IPS-20b (cell line): Measurements from ENCODE around the gene NKTR.
A peak's percentile ranks its signal among the peaks of the same experiment; 100 is the strongest.
"Not testable (repeated sequence)": the region's sequence is repeated elsewhere in the genome, so short reads cannot be mapped to it uniquely, and the experiment has no call there.

Experiments
- H3K27ac ChIP-seq: one replicate; pipeline ENCODE4 v1.5.1; 2013; ENCODE audit warnings: low read length
- H3K27me3 ChIP-seq: 2 replicates; pipeline ENCODE4 v1.6.1; 2013; ENCODE audit warnings: mild to moderate bottlenecking, low read length, inconsistent platforms; ENCODE audit not compliant: insufficient read depth
- H3K36me3 ChIP-seq: 2 replicates; pipeline ENCODE4 v1.6.1; 2013; ENCODE audit warnings: low read depth, mild to moderate bottlenecking, inconsistent platforms, low read length, moderate library complexity; ENCODE audit not compliant: insufficient read depth
- H3K4me1 ChIP-seq: 2 replicates; pipeline ENCODE4 v1.6.1; 2013; ENCODE audit warnings: mild to moderate bottlenecking, control low read depth, inconsistent platforms, low read length, moderate library complexity; ENCODE audit not compliant: insufficient read depth
- H3K4me3 ChIP-seq: 2 replicates; pipeline ENCODE4 v1.5.1; 2013; ENCODE audit warnings: mild to moderate bottlenecking, low read length, inconsistent platforms
- H3K9ac ChIP-seq: 2 replicates; pipeline ENCODE4 v1.6.1; 2013; ENCODE audit warnings: low read depth, mild to moderate bottlenecking, inconsistent platforms, low read length, moderate library complexity
- H3K9me3 ChIP-seq: 2 replicates; pipeline ENCODE4 v1.6.1; 2013; ENCODE audit warnings: mild to moderate bottlenecking, low read depth, low read length, inconsistent platforms; ENCODE audit not compliant: insufficient read depth

The NKTR gene

DNA sequence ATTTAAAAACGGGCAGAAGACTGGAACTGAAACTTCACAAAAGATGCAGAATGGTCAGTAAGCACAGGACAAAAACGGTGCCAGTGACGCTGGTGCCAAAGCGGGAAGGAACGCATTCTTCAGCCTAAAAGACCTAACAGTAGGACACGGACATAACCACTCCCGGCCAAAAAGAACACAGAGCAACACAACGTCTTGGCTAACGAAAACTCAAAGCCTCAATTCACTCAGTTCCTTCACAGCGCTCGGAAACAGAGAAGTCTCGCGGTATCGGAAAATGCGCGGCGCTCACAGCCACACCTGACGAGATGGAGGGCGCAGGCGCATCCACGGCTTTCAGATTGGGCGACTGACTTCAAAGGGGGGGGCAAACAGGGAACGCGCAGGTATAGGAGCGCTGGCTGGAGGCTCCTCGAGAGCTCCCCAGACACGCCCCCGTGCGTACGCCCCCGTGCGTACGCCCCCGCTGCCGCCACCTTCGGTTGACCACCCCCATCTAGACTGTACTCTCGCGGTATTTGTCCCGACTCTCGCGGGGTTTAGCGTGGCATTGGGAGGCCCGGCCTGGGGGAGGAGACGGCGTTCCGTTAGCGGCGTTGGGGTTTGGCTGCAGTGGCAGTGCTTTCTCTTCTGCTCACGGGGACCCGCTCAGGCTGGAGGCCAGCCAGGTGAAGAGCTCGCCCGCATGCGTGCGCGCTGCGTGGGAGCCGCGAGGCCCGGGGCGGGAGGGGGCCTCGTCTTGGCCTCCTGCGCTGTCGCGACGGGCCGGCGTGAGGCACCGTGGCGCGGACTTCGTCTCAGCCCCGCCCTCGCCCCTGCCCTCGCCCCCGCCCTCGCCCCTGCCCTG is at the start of gene NKTR:
Gene NKTR, plus strand, starts transcription at position 576 of the 847 bp plus-strand sequence. CDS start 321 bp downstream, outside the sequence.
- peak within 1 kb of the TSS; percentile 92 for H3K9ac ChIP-seq
- H3K4me1 ChIP-seq = peaks cover 8% of the 10 kb centered on the region; the same call in 1 of the 2 replicates
- H3K9me3 ChIP-seq = no peaks in the 10 kb centered on the region
- peak within 1 kb of the TSS; percentile 74 for H3K27ac ChIP-seq
- peaks cover 35% of the 10 kb centered on the region for H3K36me3 ChIP-seq
- peak within 1 kb of the TSS; percentile 87 for H3K4me3 ChIP-seq
- no peaks in the 10 kb centered on the region for H3K27me3 ChIP-seq

DNA sequence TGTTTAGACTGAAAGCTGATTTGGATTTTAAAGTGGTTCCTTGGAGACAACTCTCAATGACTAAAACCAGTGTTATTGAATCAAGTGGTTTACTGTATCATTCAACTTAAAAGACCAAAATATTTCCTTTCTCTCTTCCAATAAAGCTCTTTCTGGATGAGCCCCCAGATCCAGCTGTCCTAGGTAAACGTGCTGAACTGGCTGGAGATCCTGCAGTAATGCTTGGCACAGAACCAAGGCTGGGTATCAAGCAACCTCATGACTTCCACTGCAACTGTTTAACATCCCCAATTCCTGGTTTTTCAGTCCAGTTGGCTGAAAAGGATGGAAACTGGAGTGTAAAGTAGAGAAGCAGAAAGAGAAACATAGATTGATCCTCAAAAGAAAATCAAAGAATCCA is 47.7 kb upstream of the NKTR start:
- H3K27me3 ChIP-seq = no peaks in the 10 kb centered on the region
- H3K9ac ChIP-seq = no peak overlapping the region
- H3K27ac ChIP-seq = no peak overlapping the region
- H3K4me3 ChIP-seq = no peak overlapping the region
- H3K36me3 ChIP-seq = peaks cover 83% of the 10 kb centered on the region
- H3K9me3 ChIP-seq = no peaks in the 10 kb centered on the region
- no peaks in the 10 kb centered on the region for H3K4me1 ChIP-seq

DNA sequence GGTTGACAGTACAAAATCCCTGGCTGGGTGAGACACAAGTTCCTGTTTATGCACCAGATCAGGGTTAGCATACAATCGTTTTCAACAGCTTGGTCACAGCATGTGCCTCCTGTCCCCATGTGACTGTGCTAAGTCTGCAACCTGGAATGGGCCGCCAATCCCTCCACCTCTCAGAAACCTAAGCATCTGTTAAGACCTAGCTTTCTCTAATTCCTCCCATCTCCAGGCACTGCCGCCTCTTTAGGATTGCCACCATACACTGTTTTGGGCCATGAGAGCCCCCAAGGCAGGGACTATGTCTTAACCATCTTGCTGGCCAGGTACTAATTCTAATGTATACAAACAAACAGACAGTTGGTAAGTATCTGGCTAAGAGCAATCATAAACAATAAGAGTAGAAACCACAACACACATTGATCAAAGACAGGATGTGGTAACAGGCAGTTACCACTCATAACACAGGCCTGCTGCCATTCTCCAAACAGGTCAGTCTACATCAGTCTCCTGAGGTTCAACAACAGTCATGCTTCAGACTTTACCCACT is 44.3 kb upstream of the NKTR start:
- Histone ChIP-seq H3K27me3 (no peaks in the 10 kb centered on the region), H3K36me3 (peaks cover 90% of the 10 kb centered on the region), H3K4me1 (no peaks in the 10 kb centered on the region), H3K27ac (no peak overlapping the region), H3K4me3 (no peak overlapping the region), H3K9ac (no peak overlapping the region), H3K9me3 (no peaks in the 10 kb centered on the region)

DNA sequence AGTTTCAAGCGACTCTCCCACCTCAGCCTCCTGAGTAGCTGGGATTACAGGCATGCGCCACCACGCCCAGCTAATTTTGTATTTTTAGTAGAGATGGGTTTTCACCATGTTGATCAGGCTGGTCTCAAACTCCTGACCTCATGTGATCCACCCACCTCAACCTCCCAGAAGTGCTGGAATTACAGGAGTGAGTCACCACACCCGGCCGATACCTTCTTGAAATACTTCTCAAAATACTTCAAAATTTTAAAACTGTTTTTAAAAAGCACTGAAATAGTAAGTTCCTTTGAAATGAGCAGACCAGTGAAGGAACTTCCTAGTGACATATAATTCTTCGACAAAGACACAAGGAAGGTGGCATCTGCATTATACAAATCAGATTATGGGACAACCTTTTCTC is 43.7 kb upstream of the NKTR start:
- H3K9me3 ChIP-seq, H3K4me3 ChIP-seq, H3K4me1 ChIP-seq, H3K27me3 ChIP-seq, H3K9ac ChIP-seq, H3K27ac ChIP-seq: not testable (repeated sequence)
- peaks cover 90% of the 10 kb centered on the region for H3K36me3 ChIP-seq

DNA sequence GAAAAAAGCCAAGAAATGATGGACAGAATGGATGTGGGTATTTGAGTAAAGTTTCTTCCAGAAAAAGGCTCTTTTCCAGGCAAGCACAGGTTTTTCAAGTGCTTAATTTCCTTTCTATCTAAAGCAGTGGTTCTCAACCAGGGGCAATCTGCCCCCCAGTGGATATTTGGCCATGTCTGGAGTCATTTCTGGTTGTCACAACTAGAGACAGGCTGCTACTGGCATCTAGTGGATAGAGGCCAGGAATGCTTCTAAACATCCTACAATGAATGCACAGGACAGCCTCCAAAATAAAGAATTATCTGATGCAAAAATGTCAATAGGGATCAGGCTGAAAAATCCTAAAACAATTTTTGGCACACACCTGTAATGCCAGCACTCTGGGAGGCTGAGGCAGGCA is 42.6 kb upstream of the NKTR start:
- Histone ChIP-seq H3K4me3 (no peak overlapping the region), H3K4me1 (no peaks in the 10 kb centered on the region), H3K9ac (no peak overlapping the region), H3K27me3 (no peaks in the 10 kb centered on the region), H3K36me3 (peaks cover 89% of the 10 kb centered on the region), H3K9me3 (no peaks in the 10 kb centered on the region), H3K27ac (no peak overlapping the region)

DNA sequence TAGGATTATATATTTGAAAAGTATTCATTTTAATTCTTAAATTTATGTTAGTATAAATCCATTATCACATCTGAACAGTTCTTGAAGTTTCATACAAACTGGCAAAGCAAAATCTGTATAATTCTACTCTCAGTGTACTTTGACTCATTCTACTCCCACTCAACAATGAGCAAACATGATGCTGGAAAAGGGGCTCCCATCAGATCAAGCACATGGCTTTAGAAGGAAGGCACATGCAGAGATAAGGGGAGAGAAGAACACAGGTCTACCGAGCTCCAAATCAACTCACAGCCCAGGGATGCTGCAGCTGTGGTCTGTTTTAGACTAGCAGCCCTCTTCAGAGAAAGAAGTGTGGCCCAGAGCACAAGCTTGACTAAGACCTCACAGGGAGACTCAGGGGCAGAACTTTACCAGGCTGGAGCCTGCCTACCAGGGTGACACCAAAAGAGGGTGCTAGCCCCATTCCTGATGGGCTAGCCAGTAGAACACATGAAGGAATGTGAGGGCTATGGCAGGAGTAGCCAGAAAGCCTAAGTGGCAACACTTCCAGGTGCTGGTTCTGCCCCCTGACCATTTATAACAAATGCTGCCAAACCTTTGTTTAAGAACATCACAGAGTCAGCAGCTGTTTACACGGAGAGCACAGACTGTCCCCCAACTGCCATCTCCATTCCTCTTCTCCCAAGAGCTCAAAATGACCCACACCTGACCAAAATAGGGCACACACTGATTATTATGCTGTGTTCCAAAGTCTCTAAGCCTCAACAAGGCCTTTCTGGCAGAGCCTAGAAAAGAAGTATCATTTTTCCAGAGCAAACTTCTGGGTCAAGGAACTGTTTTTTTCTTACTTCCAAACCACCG is 38.2 kb upstream of the NKTR start:
- H3K36me3 ChIP-seq = peaks cover 88% of the 10 kb centered on the region
- H3K27me3 ChIP-seq = no peaks in the 10 kb centered on the region
- no peak overlapping the region for H3K27ac ChIP-seq

DNA sequence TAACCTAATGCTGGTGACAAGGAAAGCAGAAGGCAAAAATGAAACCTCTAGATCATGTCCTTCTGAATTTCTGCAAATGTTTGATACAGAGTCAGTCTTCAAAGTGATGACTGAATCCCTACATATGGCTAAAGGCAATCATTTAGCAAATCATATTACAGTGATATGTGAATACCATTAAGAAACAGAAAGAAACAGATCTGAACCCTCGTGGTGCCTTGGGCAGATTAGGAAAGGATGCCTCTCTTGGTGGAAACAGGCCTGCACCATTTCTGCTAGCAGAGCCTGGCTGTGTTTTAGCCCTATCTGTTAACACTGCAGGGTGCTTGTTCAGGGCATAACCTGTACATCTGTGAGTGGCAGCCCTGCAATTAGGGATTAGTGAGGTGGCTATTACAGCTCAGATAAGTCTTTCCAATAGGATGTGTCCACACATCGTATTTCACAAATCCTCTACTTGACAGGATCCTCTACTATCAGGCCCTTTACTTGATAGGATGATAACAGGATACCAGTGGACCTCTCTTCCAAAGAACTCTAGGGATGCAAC is 30.8 kb upstream of the NKTR start:
- no peak overlapping the region for H3K9ac ChIP-seq
- H3K36me3 ChIP-seq = peaks cover 43% of the 10 kb centered on the region
- no peaks in the 10 kb centered on the region for H3K4me1 ChIP-seq
- H3K4me3 ChIP-seq = no peak overlapping the region
- H3K9me3 ChIP-seq = no peaks in the 10 kb centered on the region
- H3K27me3 ChIP-seq = no peaks in the 10 kb centered on the region
- H3K27ac ChIP-seq = no peak overlapping the region

More for the DNA sequence above, 38.2 kb upstream of the NKTR start:
- H3K4me3 ChIP-seq = no peak overlapping the region
- H3K4me1 ChIP-seq = no peaks in the 10 kb centered on the region
- H3K9me3 ChIP-seq = no peaks in the 10 kb centered on the region
- no peak overlapping the region for H3K9ac ChIP-seq

DNA sequence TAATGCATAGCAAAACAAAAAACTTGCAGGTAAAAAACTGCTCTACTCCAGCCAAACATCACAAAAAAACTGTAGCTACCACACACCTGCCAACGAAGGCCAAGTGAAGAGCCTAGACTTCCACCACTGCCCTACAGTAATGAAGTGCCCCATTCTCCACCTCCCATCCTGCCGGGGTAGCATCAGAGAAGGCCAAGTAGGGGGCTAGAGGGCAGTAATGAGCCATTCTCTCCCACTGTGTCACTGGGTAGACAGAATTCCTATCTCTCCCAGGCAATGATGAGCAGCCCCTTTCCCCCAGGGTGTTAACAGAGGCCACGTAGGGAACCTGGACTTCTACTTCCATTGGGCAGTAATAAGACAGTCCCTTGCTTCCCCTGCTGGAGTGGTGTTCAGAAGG is 28.2 kb upstream of the NKTR start:
- Histone ChIP-seq H3K4me1 (no peaks in the 10 kb centered on the region), H3K27me3 (no peaks in the 10 kb centered on the region), H3K36me3 (peaks cover 21% of the 10 kb centered on the region), H3K9me3 (peaks cover 7% of the 10 kb centered on the region; the same call in 1 of the 2 replicates), H3K9ac (no peak overlapping the region), H3K4me3 (no peak overlapping the region), H3K27ac (no peak overlapping the region)

DNA sequence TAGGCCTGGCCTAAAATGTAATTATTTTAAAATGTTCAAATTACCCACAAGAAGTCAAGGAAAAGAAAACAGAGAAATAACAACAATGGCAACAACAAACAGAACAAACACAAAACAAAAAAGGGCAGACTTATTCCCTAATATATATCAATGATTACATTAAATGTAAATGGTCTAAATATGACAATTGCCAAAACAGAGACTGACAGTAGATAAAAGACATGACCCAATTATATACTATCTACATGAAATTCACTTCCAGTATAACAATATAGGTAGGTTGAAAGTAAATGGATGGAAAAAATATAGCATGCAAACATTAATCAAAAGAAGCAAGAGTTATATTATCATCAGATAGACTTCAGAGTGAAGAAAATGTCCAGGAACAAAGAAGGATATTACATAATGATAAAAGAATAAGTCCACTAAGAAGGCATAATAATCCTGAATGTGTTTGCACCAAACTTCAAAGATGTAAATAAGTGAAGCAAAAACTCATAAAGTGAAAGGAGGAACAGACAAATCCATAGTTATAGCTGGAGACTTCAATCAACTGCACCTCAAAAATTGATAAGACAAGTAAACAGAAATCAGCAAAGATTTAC is 25.2 kb upstream of the NKTR start:
- H3K4me1 ChIP-seq = no peaks in the 10 kb centered on the region
- H3K4me3 ChIP-seq = no peak overlapping the region
- peaks cover 5% of the 10 kb centered on the region; the same call in 1 of the 2 replicates for H3K36me3 ChIP-seq
- H3K27me3 ChIP-seq = no peaks in the 10 kb centered on the region
- H3K27ac ChIP-seq = no peak overlapping the region
- H3K9ac ChIP-seq = no peak overlapping the region
- H3K9me3 ChIP-seq = peaks cover 7% of the 10 kb centered on the region; the same call in 1 of the 2 replicates

DNA sequence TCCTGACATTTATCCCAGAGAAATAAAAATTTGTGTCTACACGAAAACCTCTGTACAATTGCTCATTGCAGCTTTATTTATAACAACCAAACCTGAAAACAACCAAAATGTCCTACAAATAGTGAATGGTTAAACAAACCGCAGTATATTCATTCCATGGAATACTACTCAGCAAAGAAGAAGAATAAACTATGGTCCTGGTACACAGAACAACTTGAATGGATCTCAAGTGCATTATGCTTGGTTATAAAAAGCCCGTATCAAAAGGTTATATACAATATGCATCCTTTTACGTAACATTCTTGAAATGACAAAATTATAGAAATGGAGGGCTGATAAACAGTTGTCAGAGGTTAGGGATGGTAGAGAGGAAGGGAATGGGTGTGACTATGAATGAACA is 22.4 kb upstream of the NKTR start:
- Histone ChIP-seq H3K4me3 (no peak overlapping the region), H3K27me3 (no peaks in the 10 kb centered on the region), H3K36me3 (peaks cover 5% of the 10 kb centered on the region; the same call in 1 of the 2 replicates), H3K27ac (no peak overlapping the region), H3K4me1 (peaks cover 5% of the 10 kb centered on the region; the same call in 1 of the 2 replicates), H3K9me3 (peaks cover 7% of the 10 kb centered on the region; the same call in 1 of the 2 replicates), H3K9ac (no peak overlapping the region)

DNA sequence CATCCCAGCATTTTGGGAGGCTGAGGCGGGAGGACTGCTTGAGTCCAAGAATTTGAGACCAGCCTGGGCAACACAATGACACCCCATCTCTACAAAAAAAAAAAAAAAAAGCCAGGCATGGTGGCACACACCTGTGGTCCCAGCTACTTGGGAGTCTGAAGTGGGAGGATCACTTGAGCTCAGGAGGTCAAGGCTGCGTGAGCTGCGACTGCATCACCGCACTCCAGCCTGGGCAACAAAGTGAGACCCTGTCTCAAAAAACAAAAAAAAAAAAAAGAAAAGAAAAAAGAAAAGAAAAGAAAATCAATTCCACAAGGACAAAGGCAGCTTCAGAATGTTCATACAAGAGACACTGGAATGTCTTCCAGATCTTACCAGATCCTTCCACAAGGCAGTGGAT is 21.1 kb upstream of the NKTR start:
- not testable (repeated sequence) for H3K27me3 ChIP-seq, H3K9ac ChIP-seq, H3K9me3 ChIP-seq, H3K27ac ChIP-seq, H3K4me3 ChIP-seq, H3K36me3 ChIP-seq
- peaks cover 14% of the 10 kb centered on the region; the same call in 1 of the 2 replicates for H3K4me1 ChIP-seq
